Measurements from ENCODE around the gene PRSS57. TPM values are rescaled to one million over a fixed set of nuclear protein-coding genes. Genes with fewer than 3 reads are reported as not detected.
A peak's percentile ranks its signal among the peaks of the same experiment; 100 is the strongest.
"Not testable (repeated sequence)": the region's sequence is repeated elsewhere in the genome, so short reads cannot be mapped to it uniquely, and the experiment has no call there.

Gene PRSS57
- total RNA-seq, 1 donor from 2014 or later, result not detected

DNA sequence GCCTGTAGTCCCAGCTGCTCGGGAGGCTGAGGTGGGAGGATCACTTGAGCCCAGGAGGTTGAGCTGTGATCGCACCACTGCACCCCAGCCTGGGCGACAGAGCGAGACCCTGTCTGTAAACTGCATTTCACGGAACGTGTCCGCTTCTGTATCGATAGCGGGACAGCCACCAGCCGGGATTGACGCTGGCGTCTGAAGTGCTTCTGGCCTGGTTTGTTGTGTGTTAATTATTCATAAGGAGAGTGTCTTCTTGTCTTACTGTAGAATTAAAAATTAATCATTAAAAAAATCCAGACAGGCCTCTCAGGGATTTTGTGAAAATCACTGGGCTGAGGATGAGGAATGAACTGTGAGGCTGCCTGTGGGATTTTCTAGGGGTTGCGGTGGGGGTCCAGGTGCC lies 39.5 kb upstream of the PRSS57 start:
- Histone ChIP-seq H3K36me3 (ENCODE audit: control insufficient read depth in 3 of 3, insufficient read depth in 3 of 3, low read length in 3 of 3) (peaks cover 0 to 2% (median 0%) of the 10 kb centered on the region in 3 donors), H3K4me1 (ENCODE audit: control insufficient read depth in 3 of 3, insufficient read depth in 3 of 3, low read length in 3 of 3) (no peaks in the 10 kb centered on the region), H3K9ac (ENCODE audit: low read depth in 1 of 3, low read length in 3 of 3) (no peak overlapping the region), H3K4me3 (ENCODE audit: low read length in 3 of 3) (no peak overlapping the region), H3K27me3 (ENCODE audit: control insufficient read depth in 3 of 3, insufficient read depth in 3 of 3, low read length in 3 of 3) (peaks cover 0 to 9% (median 3%) of the 10 kb centered on the region in 3 donors), H3K9me3 (ENCODE audit: control insufficient read depth in 3 of 3, low read length in 3 of 3) (no peaks in the 10 kb centered on the region), H3K27ac (ENCODE audit: low read depth, low read length) (no peak overlapping the region)

DNA sequence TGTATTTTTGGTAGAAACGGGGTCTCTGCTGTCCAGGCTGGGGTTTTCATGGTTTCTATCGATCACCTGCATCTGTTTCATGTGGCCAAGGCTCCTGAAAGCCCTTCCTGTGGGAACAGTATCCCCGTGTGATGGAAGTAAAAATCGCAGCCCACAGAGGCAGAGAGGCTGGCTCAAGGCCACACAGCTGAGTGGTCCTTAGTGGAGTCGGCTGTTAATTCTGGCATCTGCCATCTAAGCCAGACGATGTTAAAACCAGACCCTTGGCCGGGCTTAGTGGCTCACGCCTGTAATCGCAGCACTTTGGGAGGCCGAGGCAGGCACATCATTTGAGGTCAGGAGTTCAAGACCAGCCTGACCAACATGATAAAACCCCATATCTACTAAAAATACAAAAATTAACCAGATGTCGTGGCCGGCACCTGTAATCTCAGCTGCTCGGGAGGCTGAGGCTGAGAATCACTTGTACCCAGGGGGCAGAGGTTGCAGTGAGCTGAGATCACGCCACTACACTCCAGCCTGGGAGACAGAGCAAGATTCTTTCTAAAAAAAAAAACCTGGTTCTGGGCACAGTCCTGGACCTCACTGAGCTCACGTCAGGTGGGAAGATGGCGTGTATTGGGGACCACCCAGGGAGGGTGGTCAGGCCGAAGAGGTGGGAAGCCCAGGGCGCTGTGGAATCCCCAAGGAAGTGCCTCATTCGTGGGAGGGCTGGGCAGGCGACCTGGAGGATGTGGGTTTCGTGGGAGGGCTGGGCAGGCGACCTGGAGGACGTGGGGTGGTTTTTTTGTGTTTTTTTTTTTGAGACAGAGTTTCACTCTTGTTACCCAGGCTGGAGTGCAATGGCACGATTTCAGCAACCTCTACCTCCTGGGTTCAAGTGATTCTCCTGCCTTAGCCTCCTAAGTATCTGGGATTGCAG lies 37.2 kb upstream of the PRSS57 start:
- Histone ChIP-seq H3K4me1 (ENCODE audit: control insufficient read depth in 3 of 3, insufficient read depth in 3 of 3, low read length in 3 of 3) (peaks cover 1 to 9% (median 8%) of the 10 kb centered on the region in 3 donors), H3K4me3 (ENCODE audit: low read length in 3 of 3) (no peak overlapping the region), H3K27ac (ENCODE audit: low read depth, low read length) (no peak overlapping the region), H3K9me3 (ENCODE audit: control insufficient read depth in 3 of 3, low read length in 3 of 3) (no peaks in the 10 kb centered on the region), H3K27me3 (ENCODE audit: control insufficient read depth in 3 of 3, insufficient read depth in 3 of 3, low read length in 3 of 3) (peaks cover 5 to 6% (median 5%) of the 10 kb centered on the region in 3 donors), H3K36me3 (ENCODE audit: control insufficient read depth in 3 of 3, insufficient read depth in 3 of 3, low read length in 3 of 3) (peaks cover 0 to 2% (median 0%) of the 10 kb centered on the region in 3 donors), H3K9ac (ENCODE audit: low read depth in 1 of 3, low read length in 3 of 3) (no peak overlapping the region)

DNA sequence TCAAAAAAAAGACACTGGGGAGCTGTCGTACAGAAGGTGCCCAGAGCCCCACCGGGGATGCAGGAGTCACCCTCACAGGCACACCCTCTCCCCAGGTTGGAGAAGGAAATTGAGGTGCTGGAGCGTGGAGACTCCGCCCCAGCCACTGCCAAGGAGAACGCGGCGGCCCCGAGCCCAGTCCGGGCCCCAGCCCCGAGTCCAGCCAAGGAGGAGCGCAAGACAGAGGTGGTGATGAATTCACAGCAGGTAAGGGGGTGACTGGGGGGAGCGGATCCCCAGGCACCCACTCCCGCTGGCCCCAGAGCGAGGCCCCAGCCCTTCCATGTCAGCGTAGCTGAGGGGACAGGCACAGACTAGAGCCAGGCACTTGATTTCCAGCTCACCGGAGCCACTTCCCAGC lies 35.7 kb upstream of the PRSS57 start:
- Histone ChIP-seq H3K27me3 (ENCODE audit: control insufficient read depth in 3 of 3, insufficient read depth in 3 of 3, low read length in 3 of 3) (peaks cover 2 to 8% (median 6%) of the 10 kb centered on the region in 3 donors), H3K4me3 (ENCODE audit: low read length in 3 of 3) (no peak overlapping the region), H3K27ac (ENCODE audit: low read depth, low read length) (no peak overlapping the region), H3K36me3 (ENCODE audit: control insufficient read depth in 3 of 3, insufficient read depth in 3 of 3, low read length in 3 of 3) (peaks cover 0 to 3% (median 0%) of the 10 kb centered on the region in 3 donors), H3K4me1 (ENCODE audit: control insufficient read depth in 3 of 3, insufficient read depth in 3 of 3, low read length in 3 of 3) (peaks cover 4 to 12% (median 10%) of the 10 kb centered on the region in 3 donors), H3K9me3 (ENCODE audit: control insufficient read depth in 3 of 3, low read length in 3 of 3) (no peaks in the 10 kb centered on the region), H3K9ac (ENCODE audit: low read depth in 1 of 3, low read length in 3 of 3) (no peak overlapping the region)

DNA sequence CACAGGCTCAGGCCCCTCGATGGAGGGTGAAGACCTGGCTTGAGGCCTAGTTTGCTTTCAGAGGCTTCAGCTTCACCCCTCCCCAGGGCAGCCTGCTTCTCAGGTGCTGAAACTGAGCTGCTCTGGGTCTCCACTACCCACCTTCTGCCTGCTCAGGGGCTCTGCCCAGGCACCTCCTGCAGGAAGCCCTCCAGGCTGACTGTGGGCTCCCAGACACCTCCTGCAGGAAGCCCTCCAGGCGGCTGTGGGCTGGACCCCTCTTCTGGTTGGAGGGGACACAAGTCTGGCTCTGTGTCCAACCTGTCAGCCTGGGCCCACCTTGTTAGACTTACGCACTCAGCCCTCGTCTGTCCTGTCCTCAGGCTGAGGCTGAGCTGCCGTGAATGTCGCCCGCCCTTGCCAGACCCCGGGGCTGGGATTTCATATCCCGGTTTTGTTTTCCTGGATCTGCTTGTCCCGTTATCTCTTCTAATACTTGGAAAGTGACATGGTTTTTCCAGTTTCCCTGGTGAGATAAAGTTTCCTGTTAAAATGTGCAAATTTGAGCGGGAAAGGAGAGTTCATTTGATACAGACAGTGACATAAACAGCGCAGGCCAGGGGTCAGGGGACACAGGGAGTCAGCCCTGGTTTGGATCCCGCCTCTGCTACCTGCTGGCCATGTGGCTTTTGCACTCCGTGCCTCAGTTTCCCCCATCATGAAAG lies 34.9 kb upstream of the PRSS57 start:
- Histone ChIP-seq H3K27ac (ENCODE audit: low read depth, low read length) (no peak overlapping the region), H3K9ac (ENCODE audit: low read depth in 1 of 3, low read length in 3 of 3) (no peak overlapping the region), H3K27me3 (ENCODE audit: control insufficient read depth in 3 of 3, insufficient read depth in 3 of 3, low read length in 3 of 3) (peaks cover 2 to 12% (median 11%) of the 10 kb centered on the region in 3 donors), H3K4me3 (ENCODE audit: low read length in 3 of 3) (no peak overlapping the region), H3K9me3 (ENCODE audit: control insufficient read depth in 3 of 3, low read length in 3 of 3) (no peaks in the 10 kb centered on the region), H3K36me3 (ENCODE audit: control insufficient read depth in 3 of 3, insufficient read depth in 3 of 3, low read length in 3 of 3) (peaks cover 0 to 3% (median 0%) of the 10 kb centered on the region in 3 donors), H3K4me1 (ENCODE audit: control insufficient read depth in 3 of 3, insufficient read depth in 3 of 3, low read length in 3 of 3) (peaks cover 4 to 12% (median 10%) of the 10 kb centered on the region in 3 donors)

DNA sequence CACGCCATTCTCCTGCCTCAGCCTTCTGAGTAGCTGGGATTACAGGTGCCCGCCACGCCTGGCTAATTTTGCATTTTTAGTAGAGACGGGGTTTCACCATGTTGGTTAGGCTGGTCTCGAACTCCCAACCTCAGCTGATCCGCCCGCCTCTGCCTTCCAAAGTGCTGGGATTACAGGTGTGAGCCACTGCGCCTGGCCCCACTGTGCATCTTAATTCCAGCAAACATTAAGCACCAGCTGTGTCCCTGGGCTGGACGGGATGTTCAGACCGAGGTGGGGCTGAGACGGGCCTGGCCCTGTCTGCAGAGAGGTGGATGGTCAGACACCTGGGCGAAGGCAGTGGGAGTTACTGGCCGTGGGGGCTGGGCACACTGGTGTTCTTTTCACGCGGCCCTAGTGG lies 34.3 kb upstream of the PRSS57 start:
- not testable (repeated sequence) for H3K9me3 ChIP-seq (ENCODE audit: control insufficient read depth in 3 of 3, low read length in 3 of 3); H3K36me3 ChIP-seq (ENCODE audit: control insufficient read depth in 3 of 3, insufficient read depth in 3 of 3, low read length in 3 of 3); H3K27ac ChIP-seq (ENCODE audit: low read depth, low read length); H3K4me3 ChIP-seq (ENCODE audit: low read length in 3 of 3); H3K9ac ChIP-seq (ENCODE audit: low read depth in 1 of 3, low read length in 3 of 3)
- peaks cover 2 to 12% (median 11%) of the 10 kb centered on the region in 3 donors for H3K27me3 ChIP-seq (ENCODE audit: control insufficient read depth in 3 of 3, insufficient read depth in 3 of 3, low read length in 3 of 3)
- H3K4me1 ChIP-seq (ENCODE audit: control insufficient read depth in 3 of 3, insufficient read depth in 3 of 3, low read length in 3 of 3), result peaks cover 4 to 12% (median 10%) of the 10 kb centered on the region in 3 donors

DNA sequence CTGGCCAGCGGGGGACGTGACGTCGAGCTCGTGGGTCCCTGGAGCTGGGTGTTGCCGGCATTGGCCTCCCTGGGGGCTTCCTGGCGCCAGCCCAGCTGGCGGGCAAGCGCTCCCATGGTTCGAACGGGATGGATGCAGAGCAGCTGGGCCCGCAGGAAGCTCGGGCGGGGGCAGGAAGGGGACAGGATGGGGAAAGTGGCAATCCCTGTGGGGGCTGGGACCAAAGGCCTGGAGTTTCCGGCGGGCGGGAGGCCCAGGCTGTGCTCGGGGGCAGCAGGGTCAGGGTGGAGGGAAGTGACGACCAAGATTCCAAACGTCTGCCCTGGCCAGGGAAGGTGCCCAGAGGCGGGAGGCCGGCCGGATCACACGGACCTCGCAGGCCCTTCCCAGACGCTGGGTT lies 32.8 kb upstream of the PRSS57 start:
- Histone ChIP-seq H3K9ac (ENCODE audit: low read depth in 1 of 3, low read length in 3 of 3) (peak overlapping the region in 1 of 3 donors; percentile 54), H3K27ac (ENCODE audit: low read depth, low read length) (peak overlapping the region; percentile 75), H3K9me3 (ENCODE audit: control insufficient read depth in 3 of 3, low read length in 3 of 3) (no peaks in the 10 kb centered on the region), H3K36me3 (ENCODE audit: control insufficient read depth in 3 of 3, insufficient read depth in 3 of 3, low read length in 3 of 3) (peaks cover 0 to 3% (median 0%) of the 10 kb centered on the region in 3 donors), H3K4me3 (ENCODE audit: low read length in 3 of 3) (no peak overlapping the region), H3K4me1 (ENCODE audit: control insufficient read depth in 3 of 3, insufficient read depth in 3 of 3, low read length in 3 of 3) (peaks cover 4 to 12% (median 10%) of the 10 kb centered on the region in 3 donors), H3K27me3 (ENCODE audit: control insufficient read depth in 3 of 3, insufficient read depth in 3 of 3, low read length in 3 of 3) (peaks cover 2 to 14% (median 12%) of the 10 kb centered on the region in 3 donors)

DNA sequence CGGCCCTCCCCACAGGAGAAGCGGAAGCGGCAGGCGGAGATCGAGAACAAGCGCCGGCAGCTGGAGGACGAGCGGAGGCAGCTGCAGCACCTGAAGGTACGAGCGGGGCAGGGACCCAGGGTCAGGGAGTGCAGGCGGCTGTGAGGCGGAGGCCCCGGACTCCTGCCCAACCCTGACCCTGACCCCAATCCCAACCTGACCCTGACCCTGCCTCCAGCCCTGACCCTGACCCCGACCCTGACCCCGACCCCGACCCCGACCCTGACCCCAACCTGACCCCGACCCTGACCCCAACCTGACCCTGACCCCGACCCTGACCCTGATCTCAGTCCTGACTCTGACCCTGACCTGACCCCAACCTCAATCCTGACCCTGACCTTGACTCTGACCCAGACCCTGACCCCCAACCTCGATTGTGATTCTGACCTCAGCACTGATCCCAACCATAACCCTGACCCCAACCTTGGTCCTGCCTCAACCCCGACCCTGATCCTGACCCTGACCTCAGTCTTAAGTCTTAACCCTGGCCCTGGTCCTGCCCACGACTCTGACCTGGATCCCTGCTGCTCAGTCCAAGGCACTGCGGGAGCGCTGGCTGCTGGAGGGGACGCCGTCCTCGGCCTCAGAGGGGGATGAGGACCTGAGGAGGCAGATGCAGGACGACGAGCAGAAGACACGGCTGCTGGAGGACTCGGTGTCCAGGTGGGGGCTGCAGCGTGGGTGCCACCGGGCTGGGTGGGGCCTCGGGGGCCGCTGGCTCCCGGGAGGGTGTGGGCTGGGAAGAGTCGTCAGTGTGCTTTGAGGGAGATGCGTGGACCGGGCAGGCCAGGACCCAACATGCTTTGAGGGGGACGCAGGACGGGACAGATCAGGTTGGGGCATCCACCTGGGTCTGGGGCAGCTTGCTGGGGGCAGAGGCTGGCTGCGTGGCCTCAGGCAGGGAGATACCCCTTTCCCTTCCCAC lies 32.0 kb upstream of the PRSS57 start:
- peaks cover 8 to 13% (median 10%) of the 10 kb centered on the region in 3 donors for H3K4me1 ChIP-seq (ENCODE audit: control insufficient read depth in 3 of 3, insufficient read depth in 3 of 3, low read length in 3 of 3)

DNA sequence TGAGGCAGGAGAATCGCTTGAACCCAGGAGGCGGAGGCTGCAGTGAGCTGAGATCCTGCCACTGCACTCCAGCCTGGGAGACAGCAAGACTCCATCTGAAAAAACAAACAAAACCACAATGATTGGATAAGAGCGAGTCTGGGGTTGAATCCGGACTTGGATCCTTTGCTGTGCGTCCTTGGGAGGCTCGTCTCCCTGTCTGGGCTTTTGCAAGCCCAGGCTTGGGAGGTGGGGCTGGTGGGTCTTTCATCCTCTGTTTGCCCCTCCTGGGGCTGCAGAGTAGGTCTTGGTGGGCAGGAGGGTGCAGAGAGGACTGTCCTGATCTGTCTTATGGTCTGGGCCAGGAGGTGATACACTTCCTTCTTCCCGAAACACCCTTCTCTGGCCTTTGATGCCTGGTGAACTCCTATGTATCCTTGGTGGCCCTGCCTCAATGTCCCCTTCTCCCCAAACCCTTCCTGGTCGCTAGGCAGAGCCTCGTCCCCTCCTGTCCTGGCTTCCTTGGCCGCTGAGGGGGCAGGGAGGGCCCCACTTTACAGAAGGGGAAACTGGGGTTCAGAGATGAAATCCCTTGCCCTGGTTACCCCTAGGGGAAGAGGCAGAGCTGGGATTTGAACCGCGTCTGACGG lies 30.3 kb upstream of the PRSS57 start:
- no peak overlapping the region for H3K9ac ChIP-seq (ENCODE audit: low read depth in 1 of 3, low read length in 3 of 3)
- peaks cover 0 to 2% (median 0%) of the 10 kb centered on the region in 3 donors for H3K36me3 ChIP-seq (ENCODE audit: control insufficient read depth in 3 of 3, insufficient read depth in 3 of 3, low read length in 3 of 3)
- H3K27me3 ChIP-seq (ENCODE audit: control insufficient read depth in 3 of 3, insufficient read depth in 3 of 3, low read length in 3 of 3), result peaks cover 7 to 18% (median 12%) of the 10 kb centered on the region in 3 donors
- H3K4me1 ChIP-seq (ENCODE audit: control insufficient read depth in 3 of 3, insufficient read depth in 3 of 3, low read length in 3 of 3), result peaks cover 8 to 13% (median 10%) of the 10 kb centered on the region in 3 donors
- H3K9me3 ChIP-seq (ENCODE audit: control insufficient read depth in 3 of 3, low read length in 3 of 3), result no peaks in the 10 kb centered on the region
- H3K27ac ChIP-seq (ENCODE audit: low read depth, low read length), result no peak overlapping the region
- H3K4me3 ChIP-seq (ENCODE audit: low read length in 3 of 3), result no peak overlapping the region

More for the DNA sequence above, 32.0 kb upstream of the PRSS57 start:
- peak overlapping the region in 1 of 3 donors; percentile 54 for H3K9ac ChIP-seq (ENCODE audit: low read depth in 1 of 3, low read length in 3 of 3)
- peaks cover 0 to 3% (median 0%) of the 10 kb centered on the region in 3 donors for H3K36me3 ChIP-seq (ENCODE audit: control insufficient read depth in 3 of 3, insufficient read depth in 3 of 3, low read length in 3 of 3)
- H3K27me3 ChIP-seq (ENCODE audit: control insufficient read depth in 3 of 3, insufficient read depth in 3 of 3, low read length in 3 of 3), result peaks cover 2 to 17% (median 12%) of the 10 kb centered on the region in 3 donors
- peak overlapping the region; percentile 75 for H3K27ac ChIP-seq (ENCODE audit: low read depth, low read length)
- H3K9me3 ChIP-seq (ENCODE audit: control insufficient read depth in 3 of 3, low read length in 3 of 3), result no peaks in the 10 kb centered on the region
- H3K4me3 ChIP-seq (ENCODE audit: low read length in 3 of 3), result no peak overlapping the region

DNA sequence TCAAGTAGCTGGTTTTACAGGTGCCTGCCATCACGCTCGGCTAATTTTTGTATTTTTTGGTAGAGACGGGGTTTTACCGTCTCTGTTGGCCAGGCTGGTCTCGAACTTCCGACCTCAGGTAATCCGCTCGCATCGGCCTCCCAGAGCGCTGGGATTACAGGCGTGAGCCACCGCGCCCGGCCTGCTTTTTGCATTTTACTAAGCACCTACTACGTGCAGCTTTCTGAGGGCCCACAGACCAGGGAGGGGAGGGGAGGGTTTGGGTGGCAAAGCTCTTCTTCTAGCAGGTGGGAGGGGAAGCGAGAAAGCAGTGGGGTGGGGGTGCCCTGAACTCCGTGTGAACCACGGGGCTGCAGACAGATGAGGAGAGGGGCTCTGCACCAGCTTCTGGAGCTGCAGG lies 28.5 kb upstream of the PRSS57 start:
- Histone ChIP-seq H3K36me3 (ENCODE audit: control insufficient read depth in 3 of 3, insufficient read depth in 3 of 3, low read length in 3 of 3) (peaks cover 0 to 2% (median 0%) of the 10 kb centered on the region in 3 donors), H3K27me3 (ENCODE audit: control insufficient read depth in 3 of 3, insufficient read depth in 3 of 3, low read length in 3 of 3) (peaks cover 16 to 27% (median 17%) of the 10 kb centered on the region in 3 donors), H3K27ac (ENCODE audit: low read depth, low read length) (no peak overlapping the region), H3K4me1 (ENCODE audit: control insufficient read depth in 3 of 3, insufficient read depth in 3 of 3, low read length in 3 of 3) (peaks cover 8 to 13% (median 10%) of the 10 kb centered on the region in 3 donors), H3K4me3 (ENCODE audit: low read length in 3 of 3) (no peak overlapping the region), H3K9ac (ENCODE audit: low read depth in 1 of 3, low read length in 3 of 3) (no peak overlapping the region), H3K9me3 (ENCODE audit: control insufficient read depth in 3 of 3, low read length in 3 of 3) (no peaks in the 10 kb centered on the region)

All from skeletal muscle tissue (tissue), 4 donors.